ENCODE results near the gene ACO2.

ACO2 gene

DNA sequence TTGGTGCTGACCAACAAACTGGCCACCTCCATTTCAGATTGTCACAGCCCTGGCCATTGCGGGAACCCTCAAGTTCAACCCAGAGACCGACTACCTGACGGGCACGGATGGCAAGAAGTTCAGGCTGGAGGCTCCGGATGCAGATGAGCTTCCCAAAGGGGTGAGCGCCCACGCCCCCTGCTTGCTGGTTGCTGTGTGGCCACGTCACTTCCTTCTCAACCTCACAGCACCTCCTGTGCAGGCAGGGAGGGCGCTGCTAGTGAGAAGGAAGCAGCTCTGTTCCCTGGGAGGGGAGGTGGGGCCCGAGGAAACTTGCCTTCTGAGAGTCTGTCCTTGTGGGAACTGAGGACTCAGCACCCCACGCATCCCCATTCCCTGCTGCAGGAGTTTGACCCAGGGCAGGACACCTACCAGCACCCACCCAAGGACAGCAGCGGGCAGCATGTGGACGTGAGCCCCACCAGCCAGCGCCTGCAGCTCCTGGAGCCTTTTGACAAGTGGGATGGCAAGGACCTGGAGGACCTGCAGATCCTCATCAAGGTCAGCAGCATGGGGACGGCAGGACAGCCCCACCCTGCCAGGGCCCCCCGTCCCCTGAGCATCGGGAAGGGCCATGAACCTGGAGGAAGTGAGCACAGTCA lies 56.0 kb downstream of the ACO2 start:
- peak; percentile 64 for DNase-seq

DNA sequence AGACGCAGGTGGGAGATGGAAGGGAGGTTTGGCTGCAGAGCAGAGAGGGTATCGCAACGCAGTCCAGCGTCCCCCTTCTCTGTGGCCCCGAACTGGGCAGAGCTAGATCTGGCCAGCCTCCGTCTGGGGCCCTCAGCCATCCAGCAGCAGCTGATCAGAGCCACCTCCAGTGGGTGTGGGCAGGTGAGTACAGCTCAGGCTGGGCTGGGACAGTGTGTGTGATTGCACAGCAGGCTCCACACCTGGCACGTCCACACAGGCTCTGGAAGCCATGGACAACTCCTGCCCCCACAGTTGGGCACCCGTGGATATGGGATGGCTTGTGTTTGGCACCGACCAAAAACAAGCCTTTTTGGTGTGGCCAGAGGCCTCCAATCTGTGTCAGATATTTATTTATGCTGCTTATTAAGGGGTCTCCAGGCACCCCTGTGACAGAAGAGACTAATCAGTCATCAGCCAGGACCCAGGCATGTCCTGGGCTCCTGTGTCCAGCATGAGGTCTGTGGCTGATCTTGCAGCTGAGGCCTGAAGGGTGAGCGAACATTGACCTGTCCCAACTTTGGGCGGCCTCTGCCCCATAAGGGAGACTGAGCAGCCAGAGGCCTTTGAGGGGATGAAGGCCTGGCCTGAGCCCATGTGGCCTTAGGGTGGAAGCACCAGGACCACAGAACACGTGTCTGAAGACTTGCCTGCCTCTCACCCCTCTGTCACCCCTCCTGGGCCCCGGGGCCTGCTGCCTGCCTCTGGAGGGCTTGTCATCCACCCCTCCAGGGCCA lies 56.7 kb downstream of the ACO2 start:
- no peak for DNase-seq

GRCh38 chr22:41526226-41526829 lies 57.4 kb downstream of the ACO2 start:
- DNase-seq = no peak

DNA sequence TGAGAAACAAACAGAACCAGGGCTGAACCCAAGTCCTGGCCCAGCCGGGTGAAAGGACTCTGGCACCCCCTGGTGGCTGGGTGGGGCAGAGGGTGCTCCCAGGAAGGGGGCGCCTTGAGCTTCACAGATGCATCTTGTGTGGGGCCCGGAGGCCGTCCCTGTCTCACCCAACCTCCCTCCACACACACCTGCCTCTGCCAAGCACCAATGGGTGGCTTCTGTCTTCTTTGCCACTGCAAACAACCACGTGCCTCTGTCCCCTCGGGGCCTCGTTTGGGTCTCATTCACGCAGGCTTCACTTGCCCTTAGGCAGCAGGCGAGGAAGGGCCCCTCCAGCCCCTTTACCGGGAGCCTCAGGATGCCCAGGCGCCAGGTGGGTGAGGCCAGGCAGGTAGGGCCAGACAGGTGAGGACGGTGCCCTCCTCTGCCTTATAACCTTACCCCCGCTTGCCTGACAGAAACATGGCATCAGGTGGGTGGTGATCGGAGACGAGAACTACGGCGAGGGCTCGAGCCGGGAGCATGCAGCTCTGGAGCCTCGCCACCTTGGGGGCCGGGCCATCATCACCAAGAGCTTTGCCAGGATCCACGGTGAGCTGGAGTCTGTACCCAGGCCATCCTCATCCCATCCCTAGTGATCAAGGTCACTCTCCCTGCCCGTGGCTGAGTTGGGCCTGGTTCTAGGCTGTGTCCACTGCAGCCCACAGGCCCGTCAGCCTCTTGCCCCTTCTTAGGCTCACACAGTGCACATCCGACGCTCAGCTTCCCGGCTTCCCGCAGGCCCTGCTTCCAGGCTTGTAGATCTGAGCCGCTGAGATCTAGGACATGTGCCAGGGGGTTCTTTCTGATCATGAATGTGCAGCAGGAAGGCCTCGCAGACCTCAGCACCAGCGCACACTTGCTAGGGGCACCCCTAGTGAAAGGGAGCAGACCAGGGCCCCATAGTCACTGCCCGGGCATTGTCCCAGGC lies 58.2 kb downstream of the ACO2 start:
- DNase-seq = peak; percentile 58

DNA sequence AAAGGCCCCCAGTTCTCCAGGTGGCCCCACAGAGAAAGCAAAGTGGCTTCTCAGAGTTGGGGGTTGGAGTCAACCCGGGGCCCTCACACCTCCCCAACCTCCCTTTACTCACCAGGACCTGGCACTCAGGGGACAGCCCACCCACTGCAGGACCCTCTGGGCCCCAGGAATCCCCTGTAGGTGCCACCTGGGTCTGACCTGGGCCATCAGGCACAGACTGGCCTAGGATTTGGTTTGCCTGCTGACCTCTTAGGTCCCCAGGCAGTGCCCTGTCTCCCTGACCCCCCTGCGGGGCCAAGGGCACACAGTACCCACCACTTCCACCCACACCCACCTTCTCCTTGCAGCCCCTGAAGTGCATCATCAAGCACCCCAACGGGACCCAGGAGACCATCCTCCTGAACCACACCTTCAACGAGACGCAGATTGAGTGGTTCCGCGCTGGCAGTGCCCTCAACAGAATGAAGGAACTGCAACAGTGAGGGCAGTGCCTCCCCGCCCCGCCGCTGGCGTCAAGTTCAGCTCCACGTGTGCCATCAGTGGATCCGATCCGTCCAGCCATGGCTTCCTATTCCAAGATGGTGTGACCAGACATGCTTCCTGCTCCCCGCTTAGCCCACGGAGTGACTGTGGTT lies 59.3 kb downstream of the ACO2 start:
- DNase-seq = no peak

- DNase-seq = no peak
Measured at GRCh38 chr22:41528938-41529561, 60.1 kb downstream of the ACO2 start.

DNA sequence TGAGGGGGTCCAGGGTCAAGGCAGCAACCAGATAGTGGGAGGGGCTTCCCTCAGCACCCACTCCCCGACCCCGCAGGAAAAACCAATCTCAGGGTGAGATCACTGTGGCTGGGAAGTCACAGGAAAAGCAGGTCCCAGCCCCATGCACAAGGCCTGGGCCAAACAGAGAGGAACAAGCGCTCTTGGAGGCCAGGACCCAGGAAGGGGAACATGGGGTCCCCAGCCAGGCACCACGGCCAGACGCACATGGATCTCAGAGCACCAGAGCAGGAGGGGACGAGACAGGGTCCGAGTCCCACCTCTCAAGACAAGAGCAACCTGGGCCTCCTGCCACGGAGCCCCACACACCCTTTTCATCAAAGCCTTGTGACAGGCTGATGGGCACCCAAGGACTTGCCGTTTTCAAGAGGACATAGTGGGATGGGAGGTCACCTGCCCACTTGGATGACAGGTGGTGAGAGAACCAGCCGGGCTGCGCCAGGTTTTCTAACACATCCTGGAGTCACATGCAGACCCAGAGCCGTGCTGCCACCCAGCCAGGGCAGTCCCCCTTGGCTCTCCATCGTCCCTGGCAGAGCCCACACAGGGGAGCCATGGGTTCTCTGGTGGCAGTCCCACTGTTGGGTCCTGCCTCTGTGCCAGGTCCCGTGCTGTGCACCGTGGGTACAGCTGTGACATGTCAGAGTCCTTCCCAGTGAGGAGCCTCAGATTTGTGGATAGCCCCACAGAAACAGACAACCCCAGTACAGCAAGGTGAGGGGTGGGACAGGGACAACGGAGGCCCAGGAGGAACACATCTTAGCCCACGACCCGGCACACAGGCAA lies 62.2 kb downstream of the ACO2 start:
- no peak for DNase-seq

DNA sequence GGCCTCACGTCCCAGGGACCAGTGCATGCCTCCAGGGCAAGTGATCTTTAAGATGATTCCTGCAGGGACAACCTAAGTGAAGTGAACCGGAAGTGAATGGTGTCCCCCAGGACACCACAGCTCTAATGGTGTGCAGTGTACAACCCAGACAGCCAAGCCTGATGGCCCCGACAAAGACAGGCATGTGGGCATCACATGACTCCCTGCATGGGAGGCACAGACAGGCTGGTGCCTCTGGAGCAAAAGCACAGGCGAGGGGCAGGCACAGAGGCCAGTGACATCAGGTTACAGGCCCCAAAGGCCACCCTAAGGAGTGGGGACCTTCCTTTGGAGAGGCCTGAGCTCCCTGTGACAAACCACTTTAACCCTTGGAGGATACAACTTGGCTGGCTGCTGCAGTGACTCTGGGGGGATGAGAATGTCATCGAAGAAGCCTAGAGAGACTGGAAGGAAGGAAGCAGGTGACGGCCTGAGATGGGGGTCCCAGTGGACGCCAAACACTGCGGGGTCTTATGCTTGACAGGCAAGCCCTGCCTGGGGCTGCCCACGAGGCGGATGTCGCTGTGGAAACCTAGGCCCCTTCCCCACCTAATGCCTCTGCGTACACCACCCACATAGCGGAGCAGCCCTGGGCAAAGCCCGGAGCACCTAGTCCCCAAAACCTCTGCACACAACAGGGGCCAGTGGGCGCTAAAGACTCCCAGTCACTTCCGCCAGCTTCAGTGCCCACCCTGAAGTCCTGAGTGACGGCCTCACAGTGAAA lies 63.0 kb downstream of the ACO2 start:
- no peak for DNase-seq

DNA sequence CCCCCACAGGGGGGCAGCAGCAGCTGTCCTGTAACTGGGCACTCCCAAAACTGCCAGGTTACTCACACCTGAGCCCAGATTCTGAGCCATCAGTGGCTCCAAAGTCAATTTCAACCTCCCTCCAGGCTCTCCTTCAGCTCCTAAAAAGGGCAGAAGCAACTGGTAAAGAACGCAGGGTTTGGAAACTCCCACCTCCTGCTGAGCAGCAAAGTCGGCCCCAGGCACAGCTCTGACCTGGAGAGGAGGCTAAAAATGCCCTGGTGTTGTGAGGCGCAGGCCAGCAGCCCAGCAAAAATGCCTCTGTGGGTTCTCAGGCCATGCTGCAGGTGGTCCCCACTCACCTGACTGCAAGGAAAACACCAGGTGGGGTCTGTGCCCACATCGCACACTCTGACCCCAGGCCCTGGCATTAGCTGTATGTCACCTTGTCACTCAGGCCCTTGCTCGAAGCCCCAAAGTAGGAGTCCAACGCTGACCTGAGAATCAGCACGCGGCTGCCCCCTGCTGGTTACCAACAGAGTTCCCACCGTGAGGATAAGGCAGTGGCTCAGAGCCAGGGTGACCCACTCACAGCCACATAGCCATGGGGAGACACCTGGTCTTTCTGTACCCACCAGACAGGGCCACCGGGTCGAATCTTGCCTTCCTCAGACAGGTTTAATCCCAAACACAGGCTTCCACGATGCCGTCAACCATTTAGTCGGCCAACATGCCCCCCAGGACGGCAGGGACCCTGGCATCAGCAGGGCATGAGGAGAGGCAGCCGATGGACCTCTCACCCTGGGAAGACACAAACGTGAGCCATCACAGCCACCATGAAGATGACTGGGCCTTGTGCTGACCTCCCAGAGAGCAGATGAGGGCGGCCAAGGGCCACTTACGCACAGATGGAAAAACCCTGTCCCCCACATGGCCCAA lies 64.2 kb downstream of the ACO2 start:
- peak; percentile 63 for DNase-seq

DNA sequence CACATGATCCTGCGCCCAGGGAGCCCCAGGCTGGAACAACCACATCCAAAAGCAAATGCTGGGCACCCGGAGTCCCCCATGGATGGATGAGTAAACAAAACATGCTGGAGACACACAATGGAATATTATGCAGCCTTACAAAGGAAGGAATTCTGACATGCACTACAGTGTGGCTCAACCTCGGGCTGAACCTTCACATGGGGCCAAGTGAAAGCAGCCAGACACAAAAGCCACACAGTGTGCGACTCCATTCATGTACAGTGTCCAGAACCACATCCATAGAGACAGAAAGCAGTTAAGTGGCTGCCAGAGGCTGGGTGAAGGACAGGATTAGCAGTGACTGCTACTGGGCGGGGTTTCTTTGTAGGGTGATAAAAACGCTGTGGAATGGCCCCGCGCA lies 65.3 kb downstream of the ACO2 start:
- DNase-seq = no peak

- no peak for DNase-seq
Measured at GRCh38 chr22:41535244-41535643, 66.3 kb downstream of the ACO2 start.

DNA sequence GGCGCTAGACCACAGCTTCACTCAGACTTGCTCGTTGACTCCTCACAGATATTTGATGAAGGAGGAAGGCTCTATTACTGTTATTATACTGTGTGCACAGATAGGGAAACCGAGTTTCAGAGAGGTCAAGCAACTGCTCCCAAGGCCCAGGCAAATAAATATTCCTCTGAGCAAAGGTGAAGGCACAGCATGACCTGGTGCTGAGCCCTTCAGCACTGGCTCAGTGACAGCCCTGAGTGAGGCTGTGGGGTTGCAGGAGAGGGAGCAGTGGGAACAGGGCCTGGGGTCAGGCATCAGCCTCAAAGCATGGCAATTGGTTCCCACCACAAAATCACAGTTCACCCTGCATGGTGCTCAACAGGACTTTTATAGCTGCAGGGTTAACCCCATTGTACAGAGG lies 68.3 kb downstream of the ACO2 start:
- no peak for DNase-seq

DNA sequence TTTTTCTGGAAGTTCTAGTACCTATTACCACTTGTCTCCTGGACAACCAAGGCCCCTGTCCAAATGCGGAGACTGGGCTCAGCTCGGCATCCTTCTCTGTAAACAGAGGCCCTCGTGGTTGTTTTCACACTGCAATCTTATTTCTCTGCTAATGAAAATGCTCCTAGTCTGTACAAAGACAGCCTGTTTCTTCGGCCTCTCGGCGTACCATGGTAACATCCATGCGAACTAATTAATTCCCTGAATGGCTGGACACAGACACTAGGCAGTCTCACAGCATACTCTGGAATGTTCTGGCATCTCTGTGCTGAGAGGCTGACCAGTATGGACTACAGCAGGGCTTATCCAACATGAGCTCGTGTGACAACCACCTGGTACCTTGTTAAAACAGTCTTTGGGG lies 69.7 kb downstream of the ACO2 start:
- no peak for DNase-seq

GRCh38 chr22:41539146-41540005 lies 70.5 kb downstream of the ACO2 start:
- DNase-seq = no peak

DNA sequence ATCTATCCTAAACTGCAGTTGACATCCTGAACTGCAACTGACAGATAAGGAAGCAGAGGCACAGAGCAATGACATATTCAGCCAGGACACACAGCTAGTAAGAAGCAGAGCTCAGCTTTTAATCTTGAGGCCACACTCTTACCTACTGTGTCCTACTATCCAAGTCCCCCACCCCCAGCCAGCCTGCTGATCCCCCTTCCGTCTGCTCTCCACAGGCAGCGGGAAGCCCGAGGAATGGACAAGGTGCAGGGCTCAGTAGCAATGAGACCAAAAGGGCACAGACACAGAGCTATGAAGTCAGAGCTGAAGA lies 71.0 kb downstream of the ACO2 start:
- no peak for DNase-seq

DNA sequence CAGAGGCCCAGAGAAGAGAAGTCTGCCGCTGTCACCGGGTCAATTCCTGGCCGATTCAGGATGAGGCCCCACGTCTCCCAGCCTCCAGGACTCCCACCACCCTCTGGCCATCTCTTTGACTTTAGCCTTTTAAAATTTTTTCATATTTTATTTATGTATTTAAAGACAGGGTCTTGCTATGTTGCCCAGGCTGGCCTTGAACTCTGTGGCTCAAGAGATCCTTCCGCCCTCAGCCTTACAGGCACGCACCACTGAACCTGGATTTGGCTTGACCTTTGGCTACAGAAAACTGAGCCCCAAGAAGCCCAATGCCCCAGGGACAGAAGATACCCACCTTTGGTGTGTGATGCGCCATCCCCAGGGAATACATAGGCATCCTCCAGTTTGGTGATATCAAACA lies 71.4 kb downstream of the ACO2 start:
- no peak for DNase-seq

DNA sequence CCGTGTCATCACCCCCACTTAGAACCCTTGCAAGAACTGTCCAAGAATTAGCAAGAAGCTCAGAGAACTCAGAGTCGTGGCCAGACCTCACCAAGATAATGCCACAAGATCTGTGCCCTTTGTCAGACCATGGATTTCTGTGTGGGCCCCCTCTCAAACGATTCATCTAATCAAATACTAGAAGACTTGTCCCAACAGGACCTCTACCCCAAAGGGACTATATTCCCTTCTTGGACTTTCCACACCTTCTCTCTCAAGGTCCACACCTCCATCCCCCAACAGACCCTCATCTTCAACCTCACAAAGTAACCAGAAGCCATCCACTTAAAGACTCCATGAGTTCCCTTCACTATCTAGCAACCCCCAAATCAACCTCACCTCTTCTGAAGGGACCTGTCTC lies 72.6 kb downstream of the ACO2 start:
- no peak for DNase-seq

DNA sequence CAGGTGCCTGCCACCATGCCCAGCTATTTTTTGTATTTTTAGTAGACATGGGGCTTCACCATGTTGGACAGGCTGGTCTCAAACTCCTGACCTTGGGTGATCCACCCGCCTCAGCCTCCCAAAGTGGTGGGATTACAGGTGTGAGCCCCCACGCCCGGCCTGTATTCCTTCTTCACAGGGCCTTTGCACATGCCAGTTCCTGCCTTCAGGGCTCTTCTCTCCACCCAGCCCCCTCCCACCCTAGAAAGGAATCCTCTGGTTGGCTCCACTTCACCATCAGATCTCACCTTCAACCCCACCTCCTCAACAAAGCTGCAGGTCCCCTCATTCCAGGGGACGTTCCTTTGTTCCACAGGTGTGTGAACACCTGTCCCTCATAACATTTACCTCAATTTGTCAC lies 73.3 kb downstream of the ACO2 start:
- DNase-seq = no peak

Data from CD4-positive, alpha-beta T cell treated with Interferon gamma for 1 hour (primary cell).